HG03442 (cell line): ENCODE results near the gene LPCAT2.
"Not testable (repeated sequence)": the region's sequence is repeated elsewhere in the genome, so short reads cannot be mapped to it uniquely, and the experiment has no call there.

Source experiments
- ATAC-seq: cut with Tn5 transposase; IDR thresholded peaks from one replicate; pipeline ENCODE4 v1.9.1; 2021; ENCODE audit warnings: mild to moderate bottlenecking, moderate library complexity; ENCODE audit not compliant: unreplicated experiment

The LPCAT2 gene

GRCh38 chr16:55577887-55578286 is 69.0 kb downstream of the LPCAT2 start:
- ATAC-seq = no peak

GRCh38 chr16:55585631-55586030 is 76.8 kb downstream of the LPCAT2 start:
- no peak for ATAC-seq

- no peak for ATAC-seq
Observed at GRCh38 chr16:55588799-55589198, 79.9 kb downstream of the LPCAT2 start.

- ATAC-seq = no peak
Observed at GRCh38 chr16:55592306-55592705, 83.4 kb downstream of the LPCAT2 start.

GRCh38 chr16:55597928-55598327 is 89.1 kb downstream of the LPCAT2 start:
- ATAC-seq = no peak

GRCh38 chr16:55605754-55606336 is 97.0 kb downstream of the LPCAT2 start:
- no peak for ATAC-seq

GRCh38 chr16:55613613-55614335 is 104.9 kb downstream of the LPCAT2 start:
- ATAC-seq = no peak

- ATAC-seq = no peak
Observed at GRCh38 chr16:55615071-55615470, 106.2 kb downstream of the LPCAT2 start.

- ATAC-seq = not testable (repeated sequence)
Observed at GRCh38 chr16:55615670-55616069, 106.8 kb downstream of the LPCAT2 start.

GRCh38 chr16:55621771-55622170 is 112.9 kb downstream of the LPCAT2 start:
- ATAC-seq = no peak

- ATAC-seq = no peak
Observed at GRCh38 chr16:55622272-55622671, 113.4 kb downstream of the LPCAT2 start.

- ATAC-seq = no peak
Observed at GRCh38 chr16:55622930-55623561, 114.2 kb downstream of the LPCAT2 start.

- ATAC-seq = no peak
Observed at GRCh38 chr16:55623640-55624039, 114.8 kb downstream of the LPCAT2 start.

- no peak for ATAC-seq
Observed at GRCh38 chr16:55624696-55625095, 115.8 kb downstream of the LPCAT2 start.

GRCh38 chr16:55625843-55626242 is 117.0 kb downstream of the LPCAT2 start:
- no peak for ATAC-seq

- ATAC-seq = no peak
Observed at GRCh38 chr16:55628306-55628968, 119.6 kb downstream of the LPCAT2 start.

GRCh38 chr16:55630774-55631173 is 121.9 kb downstream of the LPCAT2 start:
- ATAC-seq = no peak

GRCh38 chr16:55632259-55632658 is 123.4 kb downstream of the LPCAT2 start:
- ATAC-seq = no peak

- no peak for ATAC-seq
Observed at GRCh38 chr16:55634193-55634592, 125.3 kb downstream of the LPCAT2 start.
